GM23338 (cell line): ENCODE results near the gene TTC3. TPM values are rescaled to one million over a fixed set of nuclear protein-coding genes. Genes with fewer than 3 reads are reported as not detected.

Experiments
- ATAC-seq: fragments of 200-7000 bp; cut with Tn5 transposase; 3 replicates; pipeline ENCODE4 v1.9.1; 2020
- DNase-seq: peaks from one replicate; pipeline ENCODE4 v3.0.0-alpha.2; 2015; ENCODE audit warnings: low spot score
- H2AFZ ChIP-seq: fragments of 200-600 bp; sonication (generic); 2 replicates; pipeline ENCODE4 v1.8.0; 2016; ENCODE audit warnings: antibody characterized with exemption, mild to moderate bottlenecking, moderate library complexity
- H3F3A ChIP-seq: fragments of 200-600 bp; sonication (generic); replicated peaks from 2 replicates; pipeline ENCODE4 v1.8.0; 2017; ENCODE audit warnings: antibody characterized with exemption, mixed run types, low read depth
- H3K27ac ChIP-seq: fragments of 200-600 bp; sonication (generic); 2 replicates; pipeline ENCODE4 v1.6.1; 2016; ENCODE audit warnings: low read depth
- H3K27me3 ChIP-seq: fragments of 200-600 bp; sonication (generic); 2 replicates; pipeline ENCODE4 v1.8.0; 2016; ENCODE audit warnings: mild to moderate bottlenecking, mixed run types, moderate library complexity; ENCODE audit not compliant: insufficient read depth
- H3K36me3 ChIP-seq: fragments of 200-600 bp; sonication (generic); 2 replicates; pipeline ENCODE4 v1.8.0; 2016; ENCODE audit warnings: mild to moderate bottlenecking; ENCODE audit not compliant: insufficient read depth
- H3K4me1 ChIP-seq: fragments of 200-600 bp; sonication (generic); 2 replicates; pipeline ENCODE4 v1.8.0; 2016; ENCODE audit warnings: mild to moderate bottlenecking, moderate library complexity; ENCODE audit not compliant: insufficient read depth
- H3K4me2 ChIP-seq: fragments of 200-600 bp; sonication (generic); 2 replicates; pipeline ENCODE4 v1.7.1; 2017; ENCODE audit warnings: mixed run types
- H3K4me3 ChIP-seq: fragments of 200-600 bp; sonication (generic); 2 replicates; pipeline ENCODE4 v1.6.1; 2016; ENCODE audit warnings: mixed run types
- H3K79me2 ChIP-seq: fragments of 200-600 bp; sonication (generic); replicated peaks from 2 replicates; pipeline ENCODE4 v1.8.0; 2017; ENCODE audit warnings: mild to moderate bottlenecking; ENCODE audit not compliant: insufficient read depth
- H3K9me2 ChIP-seq: fragments of 200-600 bp; sonication (generic); 2 replicates; pipeline ENCODE4 v1.8.0; 2017; ENCODE audit not compliant: insufficient read depth
- H4K20me1 ChIP-seq: fragments of 200-600 bp; sonication (generic); replicated peaks from 2 replicates; pipeline ENCODE4 v1.8.0; 2017; ENCODE audit warnings: mild to moderate bottlenecking; ENCODE audit not compliant: insufficient read depth
- H3K27ac Mint-ChIP-seq: 2 replicates; pipeline ENCODE4 v1.8.0; 2020; ENCODE audit warnings: inconsistent platforms, mild to moderate bottlenecking, moderate library complexity, mixed read lengths
- H3K27me3 Mint-ChIP-seq: 3 replicates; pipeline ENCODE4 v1.8.0; 2022; ENCODE audit warnings: low read depth, mild to moderate bottlenecking, moderate library complexity, mixed read lengths, inconsistent platforms; ENCODE audit not compliant: insufficient read depth, poor library complexity
- H3K36me3 Mint-ChIP-seq: 3 replicates; pipeline ENCODE4 v1.8.0; 2021; ENCODE audit warnings: low read depth, mild to moderate bottlenecking, inconsistent platforms, moderate library complexity, mixed read lengths
- H3K4me1 Mint-ChIP-seq: 3 replicates; pipeline ENCODE4 v1.8.0; 2020; ENCODE audit warnings: mild to moderate bottlenecking, inconsistent platforms, mixed read lengths
- H3K4me3 Mint-ChIP-seq: 3 replicates; pipeline ENCODE4 v1.8.0; 2021; ENCODE audit warnings: moderate library complexity, mild to moderate bottlenecking, inconsistent platforms, mixed read lengths
- H3K9me3 Mint-ChIP-seq: 3 replicates; pipeline ENCODE4 v1.8.0; 2020; ENCODE audit warnings: moderate library complexity, mild to moderate bottlenecking, inconsistent platforms, mixed read lengths
- CREB1 ChIP-seq: fragments of 250-450 bp; sonication (Bioruptor Pico); IDR thresholded peaks from 2 replicates; pipeline ENCODE4 v1.5.0; 2020; ENCODE audit warnings: low read depth, mild to moderate bottlenecking, moderate library complexity
- ETS1 ChIP-seq: IDR thresholded peaks from 2 replicates; pipeline ENCODE4 v1.6.1; 2016; ENCODE audit warnings: antibody characterized with exemption
- STAT1 ChIP-seq: IDR thresholded peaks from one replicate; pipeline ENCODE4 v1.6.1; 2016; ENCODE audit warnings: antibody characterized with exemption; ENCODE audit not compliant: unreplicated experiment
- ZNF114 ChIP-seq: fragments of 250-450 bp; sonication (Bioruptor Pico); IDR thresholded peaks from 2 replicates; pipeline ENCODE4 v1.5.0; 2020; ENCODE audit warnings: mild to moderate bottlenecking, moderate library complexity
- ZNF462 ChIP-seq: fragments of 250-450 bp; sonication (Bioruptor Pico); IDR thresholded peaks from 2 replicates; pipeline ENCODE4 v1.5.0; 2020; ENCODE audit warnings: mild to moderate bottlenecking, moderate library complexity
- polyA plus RNA-seq: library from polyadenylated mRNA; unstranded; fragments of >200 nt; fragmentation: Nextera tagmentation; extraction: Ambion mirVana; gene quantifications from 2 replicates; pipeline ENCODE4 v1.2.1, GENCODE V29; 2016
- total RNA-seq: library from RNA; depleted of rRNA; stranded (reverse); fragments of >200 nt; shearing (Covaris generic); gene quantifications from 2 replicates; pipeline ENCODE4 v1.2.3, GENCODE V29; 2014

TTC3 gene
- total and polyA plus RNA-seq, 2 experiments from 2014 or later: 28.9 to 48.6 TPM

- Histone ChIP-seq H3K9me2 (0 out of 2 replicates have a peak, but pooled peaks cover 3% of the 10 kb centered on the region), H3K4me2 (peak overlapping the region; percentile 65), H2AFZ (no peak overlapping the region), H3K4me3 (no peak overlapping the region), H3K27me3 (no peaks in the 10 kb centered on the region), H3K36me3 (no peaks in the 10 kb centered on the region), H4K20me1 (no peaks in the 10 kb centered on the region), H3F3A (0 out of 2 replicates have a peak, but pooled peaks cover 3% of the 10 kb centered on the region), H3K79me2 (no peaks in the 10 kb centered on the region), H3K4me1 (peaks cover 29% of the 10 kb centered on the region), H3K27ac (no peak overlapping the region)
- Mint-ChIP-seq H3K27ac (no peak overlapping the region), H3K36me3 (peaks cover 3% of the 10 kb centered on the region; the same call in 1 of the 3 replicates), H3K9me3 (peaks cover 7% of the 10 kb centered on the region; the same call in 2 of the 3 replicates), H3K4me3 (no peak overlapping the region), H3K27me3 (peaks cover 6% of the 10 kb centered on the region), H3K4me1 (peaks cover 32% of the 10 kb centered on the region)
- peak; percentile 93 for ATAC-seq
- no peak for TF ChIP-seq ZNF114 (CRISPR knock-in tag)
- TF ChIP-seq STAT1: no peak
- TF ChIP-seq CREB1: no peak
- no peak for TF ChIP-seq ZNF462
- no peak for TF ChIP-seq ETS1
- DNase-seq: peak; percentile 80
Measured at GRCh38 chr21:37060296-37060695, 12.8 kb upstream of the TTC3 start.
